Common myeloid progenitor, CD34-positive (primary cell): ENCODE measurements around the gene TPSAB1.
A peak's percentile ranks its signal among the peaks of the same experiment; 100 is the strongest.

Experiments used
- CTCF ChIA-PET: fragments of 350-600 bp; sonication (Branson Sonifier 250); formaldehyde crosslinking; loops from one replicate; lab custom pipeline; 2021; ENCODE audit warnings: antibody characterized with exemption; lab: Charles Lee
- POLR2A ChIA-PET: fragments of 350-600 bp; sonication (Branson Sonifier 250); formaldehyde crosslinking; loops from one replicate; lab custom pipeline; 2021; ENCODE audit warnings: antibody characterized with exemption; lab: Charles Lee
- DNase-seq, 3 donors: peaks; one replicate each; pipeline versions ENCODE4 v3.0.0 to v3.0.0-alpha.2; 2013
- H3K27ac ChIP-seq, 2 experiments: 1 replicate in 1 of 2; 2 replicates in 1 of 2; pipeline ENCODE4 v1.7.0; 2013; ENCODE audit warnings: inconsistent platforms in 2 of 2, low read length in 2 of 2, mild to moderate bottlenecking in 2 of 2, low read depth in 1 of 2, moderate library complexity in 1 of 2; ENCODE audit not compliant: severe bottlenecking in 2 of 2, insufficient read depth in 1 of 2, poor library complexity in 1 of 2
- H3K27me3 ChIP-seq, 5 experiments: replicated peaks in 2 of 5; 1 replicate in 3 of 5; 2 replicates in 2 of 5; pipeline versions ENCODE4 v1.6.1 to v1.7.0; 2013; ENCODE audit warnings: low read length in 4 of 5, mild to moderate bottlenecking in 2 of 5, moderate library complexity in 2 of 5, inconsistent platforms in 1 of 5; ENCODE audit not compliant: insufficient read depth in 5 of 5, control insufficient read depth in 4 of 5
- H3K36me3 ChIP-seq, 4 experiments: 1 replicate in 2 of 4; 2 replicates in 2 of 4; pipeline versions ENCODE4 v1.6.1 to v1.7.0; 2013; ENCODE audit warnings: low read length in 3 of 4, control low read depth in 1 of 4, mild to moderate bottlenecking in 1 of 4; ENCODE audit not compliant: control insufficient read depth in 4 of 4, insufficient read depth in 4 of 4
- H3K4me1 ChIP-seq, 4 experiments: 1 replicate in 3 of 4; 2 replicates in 1 of 4; pipeline versions ENCODE4 v1.6.1 to v1.7.1; 2013; ENCODE audit warnings: low read length in 3 of 4, mild to moderate bottlenecking in 3 of 4, control low read depth in 1 of 4, inconsistent platforms in 1 of 4, moderate library complexity in 1 of 4; ENCODE audit not compliant: control insufficient read depth in 4 of 4, insufficient read depth in 4 of 4; ENCODE audit errors: control extremely low read depth in 1 of 4
- H3K4me3 ChIP-seq, 7 experiments: 1 replicate in 4 of 7; 2 replicates in 3 of 7; pipeline versions ENCODE4 v1.5.1 to v1.7.0; 2013; ENCODE audit warnings: mild to moderate bottlenecking in 7 of 7, low read length in 6 of 7, moderate library complexity in 6 of 7, inconsistent platforms in 2 of 7, low read depth in 2 of 7, control low read depth in 1 of 7; ENCODE audit not compliant: insufficient read depth in 4 of 7, control insufficient read depth in 1 of 7; ENCODE audit errors: extremely low read depth in 1 of 7
- H3K9me3 ChIP-seq, 5 experiments: 1 replicate in 4 of 5; 2 replicates in 1 of 5; pipeline versions ENCODE4 v1.6.1 to v1.7.1; 2013; ENCODE audit warnings: low read length in 4 of 5, mild to moderate bottlenecking in 2 of 5, inconsistent platforms in 1 of 5, low read depth in 1 of 5, moderate library complexity in 1 of 5; ENCODE audit not compliant: control insufficient read depth in 4 of 5, insufficient read depth in 2 of 5; ENCODE audit errors: control extremely low read depth in 1 of 5
- WGBS: methylation state at CpG from one replicate; pipeline ENCODE4 v1.1.5; 2013; ENCODE audit not compliant: insufficient coverage; 5-methylcytosine and 5-hydroxymethylcytosine counted together

The TPSAB1 gene

GRCh38 chr16:1287982-1288670 lies 47.6 kb downstream of the TPSAB1 start:
- Histone ChIP-seq H3K4me1 (peaks cover 0 to 14% (median 12%) of the 10 kb centered on the region in 4 experiments), H3K9me3 (no peaks in the 10 kb centered on the region), H3K36me3 (no peaks in the 10 kb centered on the region), H3K27ac (no peak overlapping the region), H3K27me3 (peaks cover 0 to 69% (median 33%) of the 10 kb centered on the region in 5 experiments), H3K4me3 (no peak overlapping the region)
- CTCF ChIA-PET, result no interaction called here
- 75% methylated on average over 35 of the region's 40 CpGs for WGBS
- POLR2A ChIA-PET, result no interaction called here
- DNase-seq, result no peak

- Histone ChIP-seq H3K27me3 (peaks cover 0 to 73% (median 33%) of the 10 kb centered on the region in 5 experiments), H3K9me3 (no peaks in the 10 kb centered on the region), H3K4me3 (no peak overlapping the region), H3K36me3 (no peaks in the 10 kb centered on the region), H3K27ac (no peak overlapping the region), H3K4me1 (peaks cover 0 to 12% (median 7%) of the 10 kb centered on the region in 4 experiments)
- POLR2A ChIA-PET, result no interaction called here
- 17% methylated on average over 5 of the region's 20 CpGs for WGBS
- DNase-seq, result no peak
- CTCF ChIA-PET, result interaction anchor here (1.0 to 1.2 kb wide), 2 partner anchors 12 to 16 kb away, joined by 3 to 5 read pairs; no protein-coding TSS in a partner anchor
Measured at GRCh38 chr16:1288813-1289476, 48.4 kb downstream of the TPSAB1 start.

GRCh38 chr16:1289477-1289866 lies 49.0 kb downstream of the TPSAB1 start:
- WGBS, result 8% methylated on average over 8 of the region's 17 CpGs
- POLR2A ChIA-PET, result no interaction called here
- peak in 2 of 3 donors; percentile 28 to 50 for DNase-seq
- Histone ChIP-seq H3K27ac (no peak overlapping the region), H3K4me3 (no peak overlapping the region), H3K36me3 (no peaks in the 10 kb centered on the region), H3K27me3 (peaks cover 0 to 73% (median 33%) of the 10 kb centered on the region in 5 experiments), H3K9me3 (no peaks in the 10 kb centered on the region), H3K4me1 (peaks cover 0 to 12% (median 7%) of the 10 kb centered on the region in 4 experiments)
- CTCF ChIA-PET, result interaction anchor here (1.0 to 1.8 kb wide), 3 partner anchors 10 to 15 kb away, joined by 3 to 11 read pairs (median 5); no protein-coding TSS in a partner anchor

- ChIA-PET CTCF (interaction anchor here (1.0 to 1.8 kb wide), 3 partner anchors 10 to 37 kb away, joined by 3 to 11 read pairs (median 5); no protein-coding TSS in a partner anchor), POLR2A (interaction anchor here (0.6 kb wide), 1 partner anchor 153 kb away, joined by 3 read pairs; no protein-coding TSS in a partner anchor)
- Histone ChIP-seq H3K27ac (no peak overlapping the region), H3K9me3 (no peaks in the 10 kb centered on the region), H3K4me3 (no peak overlapping the region), H3K27me3 (peaks cover 0 to 73% (median 33%) of the 10 kb centered on the region in 5 experiments), H3K36me3 (no peaks in the 10 kb centered on the region), H3K4me1 (peaks cover 0 to 12% (median 7%) of the 10 kb centered on the region in 4 experiments)
- WGBS, result 9% methylated on average over 22 of the region's 22 CpGs
- peak in 2 of 3 donors; percentile 40 to 54 for DNase-seq
Measured at GRCh38 chr16:1290063-1290501, 49.6 kb downstream of the TPSAB1 start.

GRCh38 chr16:1290860-1291575 lies 50.5 kb downstream of the TPSAB1 start:
- Histone ChIP-seq H3K27me3 (peaks cover 0 to 70% (median 31%) of the 10 kb centered on the region in 5 experiments), H3K9me3 (no peaks in the 10 kb centered on the region), H3K27ac (no peak overlapping the region), H3K36me3 (no peaks in the 10 kb centered on the region), H3K4me1 (peaks cover 0 to 12% (median 7%) of the 10 kb centered on the region in 4 experiments), H3K4me3 (no peak overlapping the region)
- no peak for DNase-seq
- POLR2A ChIA-PET, result interaction anchor here (0.6 kb wide), 1 partner anchor 154 kb away, joined by 3 read pairs; no protein-coding TSS in a partner anchor
- CTCF ChIA-PET, result interaction anchor here (1.0 to 1.8 kb wide), 2 partner anchors 9 to 36 kb away, joined by 3 to 11 read pairs; no protein-coding TSS in a partner anchor
- 85% methylated on average over 22 of the region's 29 CpGs for whole genome bisulfite sequencing

- peaks cover 0 to 12% (median 7%) of the 10 kb centered on the region in 4 experiments for H3K4me1 ChIP-seq
- no peak for DNase-seq
- H3K36me3 ChIP-seq, result no peaks in the 10 kb centered on the region
- WGBS, result 67% methylated on average over 14 of the region's 17 CpGs
- POLR2A ChIA-PET, result no interaction called here
- peaks cover 0 to 64% (median 31%) of the 10 kb centered on the region in 5 experiments for H3K27me3 ChIP-seq
- H3K4me3 ChIP-seq, result no peak overlapping the region
- no peak overlapping the region for H3K27ac ChIP-seq
- CTCF ChIA-PET, result no interaction called here
- H3K9me3 ChIP-seq, result no peaks in the 10 kb centered on the region
Measured at GRCh38 chr16:1291576-1291974, 51.1 kb downstream of the TPSAB1 start.
